GM19455 (cell line): ENCODE results near the gene SHTN1.

Experiments used
- ATAC-seq: cut with Tn5 transposase; IDR thresholded peaks from one replicate; pipeline ENCODE4 v1.9.1; 2021; ENCODE audit not compliant: unreplicated experiment

SHTN1 gene

DNA sequence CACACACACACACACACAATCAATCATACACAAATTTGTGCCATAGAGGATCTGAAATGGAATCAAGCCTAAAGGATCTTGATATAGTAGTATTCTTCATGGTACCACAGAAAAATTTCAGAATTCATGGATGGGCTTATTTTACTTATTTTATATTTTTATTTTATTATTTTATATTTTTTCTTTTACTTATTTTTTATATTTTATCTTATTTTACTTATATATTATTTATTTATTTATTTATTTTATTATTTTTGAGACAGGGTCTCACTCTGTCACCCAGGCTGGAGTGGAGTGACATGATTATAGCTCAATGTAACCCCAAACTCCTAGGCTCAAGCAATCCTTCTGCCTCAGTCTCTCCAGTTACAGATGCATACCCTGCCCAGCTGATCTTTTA, 16.7 kb downstream of the SHTN1 start:
- ATAC-seq, result no peak

DNA sequence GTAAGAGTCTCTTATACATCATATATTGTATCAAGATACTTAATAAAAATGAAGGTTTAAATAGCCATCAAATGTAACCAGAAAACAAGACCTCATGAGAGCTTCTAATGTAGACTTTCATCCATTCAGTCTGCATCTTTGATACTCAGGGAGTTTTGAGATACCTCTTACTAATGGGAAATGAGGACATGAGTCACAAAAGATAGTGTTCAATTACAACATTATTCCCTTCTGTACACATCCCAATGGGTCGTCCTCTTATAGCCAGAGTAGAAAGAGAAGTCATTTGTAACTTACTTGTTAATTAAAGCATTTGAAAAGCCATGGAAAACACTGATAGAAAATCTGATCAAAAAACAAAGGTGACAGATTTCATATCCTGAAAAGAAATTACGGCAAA, 19.4 kb downstream of the SHTN1 start:
- ATAC-seq, result no peak

DNA sequence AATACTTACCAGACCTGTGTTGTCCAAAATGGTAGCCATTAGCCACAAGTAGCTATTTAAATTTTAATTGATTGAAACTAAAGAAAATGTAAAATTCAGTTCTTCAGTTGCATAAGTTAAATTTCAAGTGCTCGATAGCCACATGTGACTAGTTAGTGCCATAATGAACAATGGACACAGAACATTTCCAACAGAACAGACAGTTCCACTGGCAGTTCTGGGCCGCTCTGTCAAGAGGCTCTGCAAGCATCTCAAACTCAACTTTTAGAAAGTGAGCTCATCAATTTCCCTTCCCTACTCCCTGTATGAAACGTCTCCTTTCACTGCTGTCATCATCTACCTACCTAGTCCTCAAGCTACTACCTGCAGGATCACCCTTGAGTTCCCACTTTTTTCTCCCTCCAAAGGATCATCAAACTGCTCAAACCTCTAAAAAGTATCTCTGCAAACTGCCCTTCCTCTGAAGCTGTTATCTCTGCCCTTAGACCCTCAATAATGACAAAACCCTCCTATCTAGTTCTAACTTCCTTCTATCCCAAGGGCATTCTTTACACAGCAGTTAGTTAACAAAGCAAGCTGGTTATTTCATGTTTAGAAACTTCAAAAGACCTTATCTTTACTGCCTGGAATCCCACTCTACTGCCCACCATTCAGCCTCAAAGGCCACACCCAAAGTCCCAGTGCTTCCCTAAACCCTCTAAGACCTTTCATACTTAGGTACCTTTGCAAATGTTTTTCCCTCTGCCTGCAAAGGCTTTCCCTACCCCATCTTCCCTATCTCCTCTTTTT, 20.6 kb downstream of the SHTN1 start:
- no peak for ATAC-seq

DNA sequence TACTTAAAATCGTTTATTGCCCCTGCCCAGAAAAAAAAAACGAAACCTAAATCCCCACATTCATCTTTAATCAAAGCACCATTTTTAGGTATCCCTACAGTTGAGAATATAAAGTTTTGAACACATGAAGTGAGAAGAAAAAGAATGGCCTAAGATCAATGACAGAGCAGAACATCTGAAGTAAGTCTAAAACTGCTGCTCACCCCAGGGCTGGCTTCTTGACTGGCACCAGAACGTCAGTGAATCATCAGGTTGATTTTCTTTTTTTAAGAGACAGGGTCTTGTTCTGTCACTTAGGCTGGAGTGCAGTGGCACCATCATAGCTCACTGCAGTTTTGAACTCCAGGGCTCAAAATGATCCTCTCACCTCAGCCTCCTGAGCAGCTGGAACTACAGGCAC, 24.9 kb downstream of the SHTN1 start:
- no peak for ATAC-seq

DNA sequence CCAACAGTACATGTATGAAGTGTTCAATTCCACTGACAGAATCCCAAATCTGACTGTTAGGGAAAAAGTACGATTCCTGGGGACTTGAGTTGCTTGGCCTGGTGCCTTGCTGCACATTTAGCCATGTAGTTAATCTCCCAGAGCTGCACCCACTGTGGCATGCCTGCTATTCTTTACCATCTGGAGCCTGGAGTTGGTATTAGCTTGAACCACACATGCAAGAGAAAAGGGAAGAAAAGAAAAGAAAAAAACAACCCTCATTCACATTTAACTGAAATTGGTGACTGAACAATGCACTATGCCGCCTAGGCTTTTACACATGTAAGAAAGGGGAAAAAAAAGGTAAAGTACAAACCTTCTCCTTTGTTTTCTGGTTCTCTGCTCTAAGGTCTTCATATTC, 26.1 kb downstream of the SHTN1 start:
- no peak for ATAC-seq

DNA sequence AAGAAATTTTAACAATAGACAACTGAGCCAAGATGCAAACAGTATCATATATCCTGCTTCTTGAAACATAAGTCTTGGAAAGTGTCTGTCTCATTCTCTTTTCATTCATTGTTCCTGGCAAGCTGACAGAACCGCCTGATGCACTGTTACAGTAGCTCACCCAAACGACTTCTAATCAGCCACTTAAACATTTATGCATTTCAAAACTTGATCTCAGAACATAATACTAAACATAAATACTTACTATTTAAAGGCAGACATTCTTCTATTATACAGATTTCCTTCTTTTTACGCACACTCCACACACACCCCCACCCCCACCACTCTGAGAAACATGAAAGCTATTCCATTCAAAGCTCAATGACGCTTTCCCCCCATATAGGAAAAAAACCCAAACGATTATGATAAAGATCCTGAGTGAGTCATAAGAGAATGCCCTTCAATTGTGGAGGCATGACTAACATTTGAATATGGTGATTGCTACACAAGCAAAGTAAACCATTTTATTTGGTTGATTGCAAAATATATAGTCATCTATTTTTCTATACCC, 30.5 kb downstream of the SHTN1 start:
- no peak for ATAC-seq

DNA sequence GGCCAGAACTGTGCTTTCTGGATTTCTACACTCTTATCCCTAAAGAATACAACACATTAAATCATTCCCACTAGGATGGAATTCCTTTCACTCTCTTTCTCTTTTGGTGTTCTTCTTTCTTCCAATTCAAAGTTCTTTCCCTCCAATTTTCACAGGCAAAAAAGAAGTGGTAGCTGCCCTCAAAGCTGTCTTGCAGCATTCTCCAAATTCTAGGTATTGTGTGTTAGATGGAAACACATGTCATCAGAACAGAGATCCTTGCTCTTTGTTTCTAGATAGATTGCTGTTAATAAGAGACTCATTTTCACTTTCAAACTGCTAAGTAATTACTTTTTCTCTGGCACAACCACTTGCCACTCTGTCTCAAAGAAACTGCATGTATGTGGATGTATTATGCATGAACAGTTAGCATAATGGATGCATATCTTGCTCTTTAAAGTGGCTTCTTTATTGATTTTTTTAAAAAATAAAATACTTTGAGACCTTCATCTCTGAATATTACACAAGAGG, 31.0 kb downstream of the SHTN1 start:
- no peak for ATAC-seq

DNA sequence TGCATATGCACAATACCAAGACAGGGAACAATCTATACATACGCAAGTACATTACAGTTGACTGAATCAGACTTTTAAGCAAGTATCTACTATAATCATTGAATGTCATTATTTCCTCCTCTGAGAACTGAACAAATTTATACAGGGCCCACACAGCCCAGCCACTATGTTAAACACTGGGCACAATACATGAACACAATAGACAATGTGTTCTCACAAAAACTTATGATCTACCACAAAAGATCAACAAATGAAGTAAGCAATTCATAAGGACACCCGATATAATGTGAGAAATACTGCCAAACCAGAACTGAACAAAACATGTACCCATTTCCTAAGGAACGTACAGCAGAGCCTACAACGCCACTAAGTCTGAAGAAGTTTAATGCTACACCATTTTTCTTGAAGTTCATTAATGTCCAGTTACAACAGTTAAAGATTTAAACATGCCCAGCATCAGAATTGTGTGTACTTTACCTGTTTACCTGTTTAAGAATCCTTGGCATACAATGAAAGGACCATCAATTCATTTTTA, 31.5 kb downstream of the SHTN1 start:
- ATAC-seq, result no peak

DNA sequence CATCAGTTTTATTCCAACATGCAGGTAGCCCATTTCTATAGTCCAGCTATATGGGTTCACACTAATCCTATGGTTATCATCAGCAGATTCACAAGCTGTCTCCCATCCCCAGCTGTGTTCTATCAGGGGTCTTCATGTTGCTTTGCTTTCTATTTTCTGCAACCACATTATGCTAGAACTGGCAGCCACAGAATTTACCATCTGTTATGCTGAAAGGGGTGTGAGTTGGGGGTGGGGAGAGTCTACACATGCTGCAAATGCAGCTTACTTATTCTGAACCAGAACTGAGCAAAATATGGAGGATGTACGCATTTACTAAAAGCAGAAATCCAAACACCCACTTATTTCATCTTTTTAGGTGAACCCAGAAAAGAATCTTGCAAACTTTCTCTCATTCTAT, 32.9 kb downstream of the SHTN1 start:
- no peak for ATAC-seq

DNA sequence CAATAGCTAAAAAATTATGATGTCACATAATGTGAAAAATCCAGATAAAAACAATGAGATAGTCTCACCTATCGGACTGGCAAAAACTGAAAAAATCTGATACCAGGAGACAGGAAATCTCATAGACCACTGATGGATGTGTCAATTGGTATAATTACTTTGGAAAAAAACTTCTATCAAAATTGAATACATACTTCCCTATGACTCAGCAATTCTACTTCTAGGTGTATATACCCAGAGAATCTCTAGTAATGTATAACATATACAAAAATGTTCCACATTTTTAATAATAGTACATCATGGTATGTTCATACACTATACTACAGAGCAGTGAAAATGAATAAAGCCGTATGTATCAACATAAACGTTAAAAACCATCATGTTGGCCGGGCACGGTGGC, 34.9 kb downstream of the SHTN1 start:
- ATAC-seq, result no peak

DNA sequence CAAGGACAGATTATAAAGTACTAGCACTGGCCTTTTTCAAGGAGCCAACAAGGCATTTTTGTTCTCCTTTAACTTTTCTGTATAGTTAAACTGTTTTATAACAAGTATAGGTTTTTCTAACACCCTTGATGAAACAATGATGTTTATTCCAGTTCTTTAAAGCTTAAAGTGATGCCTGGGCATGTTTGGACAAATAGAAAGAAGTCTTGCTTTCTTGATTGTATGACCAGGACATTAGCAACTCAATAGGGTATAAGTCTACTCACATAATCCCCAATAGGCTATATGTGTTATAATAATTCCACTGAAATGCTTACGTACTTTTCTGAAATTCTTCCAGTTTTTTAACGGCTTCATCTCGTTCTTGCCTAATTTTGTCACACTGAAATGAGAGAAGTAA, 36.7 kb downstream of the SHTN1 start:
- no peak for ATAC-seq

DNA sequence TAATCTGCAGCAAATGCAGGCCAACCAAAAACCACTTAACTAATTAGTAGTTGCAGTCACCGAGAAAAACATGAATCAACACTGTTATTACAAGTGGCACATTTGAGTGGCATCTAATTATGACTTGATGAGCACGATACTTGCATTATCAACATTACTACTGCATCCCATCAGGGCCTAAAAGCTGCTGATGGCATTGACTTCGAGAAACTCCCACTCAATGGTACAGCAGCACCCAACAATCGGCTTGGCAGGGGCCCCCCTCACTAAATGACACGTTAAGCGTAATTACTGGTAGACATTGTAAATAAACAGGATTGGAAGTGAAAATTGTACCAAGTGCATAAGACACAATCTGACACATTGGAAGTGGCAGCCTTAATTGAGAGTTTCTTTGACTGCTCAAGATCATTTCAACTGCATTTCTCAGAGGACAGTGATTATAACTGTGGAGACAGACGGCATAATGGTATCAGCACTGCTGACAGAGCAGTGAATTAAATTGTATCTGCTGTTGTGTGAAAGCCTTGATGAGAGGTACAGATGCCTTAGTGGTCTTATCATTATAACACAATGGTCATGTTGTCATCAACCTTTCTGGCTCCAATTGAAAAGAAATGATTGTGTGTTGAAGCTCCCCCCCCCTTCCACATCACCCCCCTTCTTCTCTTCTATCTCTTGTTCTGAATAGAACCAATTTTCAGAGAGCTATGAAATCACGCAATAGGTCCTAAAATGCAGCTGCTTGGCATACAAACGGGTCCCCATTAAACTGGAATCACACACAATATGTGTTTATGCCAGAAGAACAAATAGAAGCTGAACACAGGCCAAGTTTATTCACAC, 43.4 kb downstream of the SHTN1 start:
- no peak for ATAC-seq

DNA sequence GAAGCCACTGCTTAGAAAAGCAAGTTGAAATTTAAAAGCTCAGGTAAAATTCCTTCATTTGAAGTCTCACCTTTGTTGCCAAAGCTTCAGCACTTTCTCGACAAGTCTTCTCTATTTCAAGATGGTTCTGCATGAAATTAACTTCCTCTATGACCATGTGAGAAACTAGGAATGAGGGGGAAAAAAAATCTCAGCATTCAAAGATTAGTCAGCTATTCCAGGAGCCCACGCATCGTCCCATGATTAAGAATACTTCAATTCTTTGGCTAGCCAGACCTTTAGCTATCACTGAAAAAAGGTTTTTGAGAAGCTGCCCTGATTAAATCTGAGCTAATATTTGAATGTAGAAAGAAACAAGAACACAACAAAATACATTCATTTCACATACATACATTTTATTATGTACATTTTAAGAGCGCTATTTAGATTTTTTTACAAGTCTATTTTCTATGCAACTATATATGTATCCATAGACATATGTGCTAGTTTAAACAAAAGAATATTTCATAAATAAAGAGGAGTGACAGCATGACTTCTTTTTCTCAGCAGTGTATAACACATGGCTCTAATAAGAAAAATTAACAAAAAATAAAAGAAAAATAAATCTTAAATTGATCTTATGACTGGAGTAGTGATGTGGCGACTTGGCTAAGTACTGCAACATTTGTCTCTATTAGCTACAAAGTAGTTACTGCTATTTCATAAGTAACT, 44.8 kb downstream of the SHTN1 start:
- no peak for ATAC-seq

DNA sequence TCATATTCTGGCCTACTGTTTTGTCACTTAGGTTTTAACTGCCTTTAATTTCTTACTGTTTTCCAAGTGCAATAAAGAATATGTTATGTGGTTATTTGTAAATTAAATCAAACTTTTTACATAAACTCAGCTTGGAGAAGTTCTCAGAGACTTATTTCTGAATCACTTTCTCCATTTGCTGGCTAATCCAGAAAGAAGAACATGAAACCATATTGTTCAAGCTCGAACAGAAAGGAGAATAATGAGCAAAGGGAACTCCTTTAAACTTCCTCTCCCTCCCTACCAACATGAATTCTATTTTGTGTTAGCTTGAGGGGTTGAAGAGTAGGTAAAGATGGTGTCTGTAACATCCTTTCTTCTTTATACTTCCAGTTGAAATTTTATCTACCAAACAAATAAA, 52.3 kb downstream of the SHTN1 start:
- ATAC-seq, result no peak

DNA sequence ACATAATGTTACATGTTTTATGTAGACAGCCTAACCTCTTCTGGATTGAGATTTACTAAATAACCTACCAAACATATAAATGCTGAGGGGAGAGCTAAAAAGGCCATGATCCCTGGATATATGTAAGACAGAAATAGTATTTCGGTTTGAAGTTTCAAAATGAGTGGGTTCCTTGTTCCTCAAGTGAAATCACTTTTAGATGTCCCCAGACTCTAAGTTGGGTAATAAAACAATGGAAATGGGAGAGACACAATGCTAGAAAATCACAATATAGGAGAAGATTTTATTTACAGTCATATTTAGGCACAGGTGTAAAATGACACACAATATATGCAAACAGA, 56.5 kb downstream of the SHTN1 start:
- ATAC-seq, result no peak

DNA sequence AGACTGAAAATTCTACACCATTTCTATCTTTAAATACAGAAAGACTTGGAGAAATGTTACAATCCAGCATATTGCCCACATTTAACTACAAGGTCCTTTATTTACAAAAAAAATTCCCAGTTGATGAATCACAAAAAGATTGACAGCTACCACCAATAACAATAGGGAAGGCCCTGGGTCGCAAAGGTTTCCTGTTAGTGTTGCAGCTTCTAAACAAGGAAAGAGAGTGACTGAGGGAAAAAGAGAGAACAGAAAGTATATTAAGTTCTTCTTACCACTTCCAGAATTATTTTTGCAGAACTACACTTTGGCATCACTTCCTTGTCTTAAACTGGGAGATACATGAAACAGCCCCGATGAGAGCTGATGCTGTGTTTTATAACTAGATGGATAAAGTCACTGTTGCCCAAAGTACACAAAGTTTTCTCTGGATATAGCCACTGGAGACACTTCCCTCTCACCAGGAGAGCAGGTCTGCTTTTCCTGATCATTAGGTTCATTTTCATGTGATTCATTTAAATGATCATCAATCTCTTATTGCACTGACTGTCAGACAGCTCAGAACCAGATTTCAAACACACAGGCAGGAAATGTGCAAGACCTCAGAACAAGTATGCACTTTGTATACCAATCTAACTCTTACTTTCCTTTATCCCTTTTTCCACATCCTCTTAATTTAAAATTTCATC, 57.0 kb downstream of the SHTN1 start:
- no peak for ATAC-seq

DNA sequence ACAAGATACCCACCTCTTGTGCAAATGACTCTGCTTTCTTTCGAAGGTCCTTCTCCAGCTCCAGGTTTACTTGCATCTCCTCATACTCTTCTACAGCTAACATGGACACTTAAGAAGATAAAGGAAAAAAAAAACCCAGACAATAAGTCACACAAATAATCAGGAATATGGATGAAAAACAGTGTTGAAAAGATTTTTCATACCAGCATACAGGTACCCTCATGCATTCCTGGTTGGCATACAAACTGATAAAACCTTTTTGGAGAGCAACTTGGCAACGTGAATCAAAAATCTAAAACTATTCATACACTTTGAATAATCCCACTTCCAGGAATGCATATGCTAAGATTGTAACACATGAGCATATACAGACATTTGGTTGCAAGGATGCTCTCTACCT, 60.1 kb downstream of the SHTN1 start:
- ATAC-seq, result no peak

DNA sequence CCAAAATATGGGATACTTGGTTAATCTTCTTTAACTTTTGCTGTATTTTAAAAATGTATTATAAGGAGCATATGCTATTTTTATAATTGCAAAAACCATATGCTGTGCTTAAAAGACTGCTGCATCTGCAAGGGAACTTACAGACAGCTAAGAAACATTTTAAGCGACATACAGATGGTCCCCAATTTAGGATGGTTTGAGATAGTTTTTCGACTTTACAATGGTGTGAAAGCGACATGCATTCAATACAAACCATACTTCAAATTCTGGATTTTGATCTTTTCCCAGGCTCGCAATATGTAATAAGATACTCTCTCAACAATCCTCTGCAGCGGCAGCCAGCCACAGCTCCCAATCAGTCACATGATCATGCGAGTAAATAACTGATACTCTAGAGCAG, 73.2 kb downstream of the SHTN1 start:
- no peak for ATAC-seq

DNA sequence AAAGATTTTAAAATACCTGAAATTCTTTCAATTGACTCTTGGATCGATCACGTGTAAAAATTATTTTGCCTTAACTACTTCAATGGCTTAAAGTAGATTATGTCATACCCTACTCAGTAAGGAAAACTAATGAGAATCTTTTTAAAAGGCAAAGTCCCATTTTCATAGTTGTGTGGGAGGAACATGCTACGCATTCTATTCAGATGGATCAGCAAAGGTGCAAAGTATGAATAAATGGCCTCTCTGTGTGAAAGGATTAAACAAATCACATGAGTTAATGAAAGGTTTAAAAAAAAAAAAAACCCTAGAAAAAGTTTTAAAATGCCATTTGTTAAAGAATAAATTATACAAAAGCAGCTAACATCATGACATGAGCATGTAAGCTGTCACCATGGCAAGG, 78.6 kb downstream of the SHTN1 start:
- ATAC-seq, result no peak

DNA sequence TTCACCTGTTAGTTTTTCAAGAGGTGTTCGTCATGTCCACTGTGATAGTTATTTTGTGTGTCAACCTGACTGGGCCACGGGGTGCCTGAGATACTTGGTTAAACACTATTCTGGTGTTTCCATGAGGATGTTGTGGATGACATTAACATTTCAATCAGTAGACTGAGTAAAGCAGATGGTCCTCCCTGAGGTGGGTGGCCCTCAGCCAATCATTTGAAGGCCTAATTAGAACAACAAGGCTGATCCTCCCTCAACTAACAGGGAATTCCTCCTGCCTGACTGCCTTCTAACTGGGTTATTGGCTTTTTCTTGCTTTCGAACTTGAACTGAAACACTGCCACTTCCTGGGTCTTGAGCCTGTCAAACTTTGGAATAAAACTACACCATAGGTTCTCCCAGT, 79.9 kb downstream of the SHTN1 start:
- ATAC-seq, result no peak

DNA sequence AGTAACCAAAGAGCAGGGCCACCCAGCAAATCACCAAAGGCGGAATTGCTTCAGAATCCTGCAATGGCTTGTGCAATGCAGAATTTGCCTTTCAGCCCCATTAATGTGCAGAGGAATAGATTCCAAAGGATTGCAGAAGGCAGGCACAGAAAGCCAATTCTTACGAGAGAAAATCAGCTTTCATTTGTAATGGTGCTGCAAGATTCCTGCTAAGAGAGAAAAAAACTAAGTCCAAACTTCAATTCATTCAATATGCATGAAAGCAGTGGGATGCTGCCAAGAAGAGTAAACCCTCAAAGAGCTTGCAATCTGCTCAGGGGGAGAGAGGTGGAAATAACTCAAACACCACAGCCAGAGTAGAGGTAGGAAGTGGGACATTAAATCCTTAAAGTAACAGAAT, 85.3 kb downstream of the SHTN1 start:
- ATAC-seq, result no peak
